HG02759 (cell line): ENCODE data around the gene LGSN.
"Not testable (repeated sequence)": the region's sequence is repeated elsewhere in the genome, so short reads cannot be mapped to it uniquely, and the experiment has no call there.

Experiments used
- ATAC-seq: cut with Tn5 transposase; IDR thresholded peaks from one replicate; pipeline ENCODE4 v1.9.1; 2021; ENCODE audit warnings: mild to moderate bottlenecking, moderate library complexity; ENCODE audit not compliant: unreplicated experiment

LGSN gene

DNA sequence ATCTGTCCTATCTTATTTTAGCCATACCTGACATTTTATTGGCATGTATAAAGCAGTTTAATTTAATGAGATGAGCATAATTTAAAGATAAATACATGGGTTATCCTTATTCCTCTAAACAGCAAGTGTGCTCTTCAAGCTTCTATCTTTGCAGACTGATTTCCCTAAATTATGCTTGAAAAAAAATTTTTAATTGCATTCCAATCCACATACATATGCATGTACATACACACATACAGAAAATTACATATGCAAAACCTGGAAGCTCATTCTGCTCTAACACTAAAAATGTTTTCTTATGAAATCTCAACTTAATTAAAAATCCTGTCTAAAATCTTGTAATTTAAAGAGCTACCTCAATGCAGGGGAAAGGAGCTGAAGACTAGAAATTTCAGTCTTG is 73.2 kb downstream of the LGSN start:
- no peak for ATAC-seq

DNA sequence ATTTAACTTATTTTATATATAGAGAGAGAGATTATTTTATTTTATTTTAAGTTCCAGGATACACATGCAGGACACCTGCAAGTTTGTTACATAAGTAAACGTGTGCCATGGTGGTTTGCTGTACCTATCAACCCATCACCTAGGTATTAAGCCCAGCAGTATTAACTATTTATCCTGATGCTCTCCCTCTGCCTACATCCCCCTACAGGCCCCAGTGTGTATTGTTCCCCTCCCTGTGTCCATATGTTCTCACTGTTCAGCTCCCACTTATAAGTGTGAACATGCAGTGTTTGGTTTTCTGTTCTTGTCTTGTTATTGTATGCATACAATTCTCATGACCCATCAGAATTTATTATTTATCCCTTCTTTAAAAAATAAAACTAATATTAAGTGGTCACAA is 73.9 kb downstream of the LGSN start:
- peak; percentile 74 for ATAC-seq

DNA sequence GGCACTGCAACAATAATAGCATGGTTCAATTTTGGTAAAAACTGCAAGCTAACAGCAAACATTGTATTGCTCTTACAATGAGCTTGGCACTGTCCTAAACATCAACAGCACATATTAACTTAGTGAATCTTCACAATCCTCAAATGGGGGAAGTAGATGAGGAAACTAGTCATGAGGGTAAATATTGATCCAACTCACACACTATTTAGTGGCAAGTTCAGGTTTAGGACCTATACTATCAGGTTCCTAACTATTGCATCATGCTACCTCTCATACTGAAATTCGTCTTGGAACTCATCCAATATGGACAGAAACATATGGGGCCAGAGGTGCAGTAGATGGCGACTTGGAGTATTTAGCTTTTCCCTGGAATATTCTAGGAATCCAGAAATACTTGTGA is 74.4 kb downstream of the LGSN start:
- no peak for ATAC-seq

DNA sequence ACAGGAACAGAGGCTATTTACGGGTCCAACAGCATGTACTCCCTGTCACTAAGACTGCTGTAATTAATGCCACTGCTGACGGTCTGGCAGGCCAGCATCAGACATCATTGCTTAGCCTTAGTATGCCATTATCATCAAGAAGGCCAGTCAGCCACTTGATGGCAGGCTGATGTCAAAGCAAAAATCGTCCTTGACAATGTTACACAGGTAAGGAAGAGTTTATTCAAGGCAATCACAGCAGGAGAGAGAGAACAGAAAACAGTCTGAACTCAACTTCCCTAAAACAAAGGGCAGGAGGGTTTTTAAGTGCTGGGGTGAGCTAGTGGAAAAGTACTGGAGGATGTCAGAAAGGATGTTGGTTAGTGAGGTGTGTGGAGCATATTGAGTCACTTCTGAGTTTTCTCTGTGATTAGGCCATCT is 83.4 kb downstream of the LGSN start:
- ATAC-seq, result no peak

DNA sequence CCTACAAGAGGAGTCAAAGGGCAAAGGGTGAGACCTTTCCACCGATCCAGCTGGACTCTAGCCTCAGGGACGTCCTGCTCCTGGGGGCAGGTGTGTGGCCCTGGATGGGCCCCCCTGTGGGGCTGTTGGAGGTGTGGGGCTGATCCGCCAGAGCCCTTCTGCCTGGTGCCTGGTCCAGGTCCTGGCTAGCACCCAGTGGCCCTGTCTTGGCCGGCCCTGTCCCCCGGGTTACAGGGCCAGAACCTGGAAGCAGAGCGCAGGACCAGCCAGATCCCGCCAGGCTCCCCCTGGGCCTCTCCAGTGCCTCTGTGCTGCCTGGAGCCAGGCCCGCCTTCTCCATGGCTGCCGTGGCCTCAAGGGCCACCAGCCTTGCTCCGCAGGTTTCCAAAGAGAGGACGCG is 89.3 kb downstream of the LGSN start:
- ATAC-seq, result not testable (repeated sequence)

DNA sequence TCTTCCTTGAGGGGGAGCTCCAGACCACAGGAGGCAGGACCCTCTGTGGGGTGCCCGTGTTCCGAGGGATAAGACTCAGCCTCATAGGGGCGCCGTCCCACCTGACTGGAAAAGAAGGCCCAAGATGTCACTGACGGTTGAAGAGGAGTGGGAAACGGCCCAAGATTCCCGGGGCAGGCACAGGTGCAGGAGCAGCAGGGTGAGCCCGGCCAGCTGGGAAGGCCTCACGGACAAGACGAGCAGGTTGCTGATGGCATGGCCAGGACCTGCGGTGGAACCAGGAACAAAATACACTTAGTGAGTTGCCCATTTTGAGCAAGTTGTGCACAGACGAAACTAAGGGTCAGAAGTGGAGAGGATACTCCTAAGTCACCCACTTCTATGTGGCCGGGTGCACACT is 89.8 kb downstream of the LGSN start:
- not testable (repeated sequence) for ATAC-seq

GRCh38 chr6:63227928-63228894 is 91.6 kb downstream of the LGSN start:
- ATAC-seq, result not testable (repeated sequence)

DNA sequence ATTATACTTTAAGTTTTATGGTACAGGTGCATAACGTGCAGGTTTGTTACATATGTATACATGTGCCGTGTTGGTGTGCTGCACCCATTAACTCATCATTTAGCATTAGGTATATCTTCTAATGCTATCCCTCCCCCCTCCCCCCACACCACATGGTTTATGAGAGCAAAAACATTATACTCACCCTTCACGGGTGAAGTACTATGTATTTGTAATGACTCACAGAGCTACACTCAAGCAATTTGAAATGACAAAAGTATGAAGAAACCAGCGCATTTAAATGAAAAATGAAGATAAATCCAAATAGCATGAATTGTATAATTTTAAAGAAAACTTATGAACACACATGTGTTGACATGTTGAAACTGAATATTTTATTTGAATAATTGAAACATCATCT is 93.8 kb downstream of the LGSN start:
- not testable (repeated sequence) for ATAC-seq
